ENCODE data around the gene TMC8.

Gene TMC8

GRCh38 chr17:78183916-78184315 is 53.3 kb downstream of the TMC8 start:
- DNase-seq = no peak

GRCh38 chr17:78184351-78184750 is 53.8 kb downstream of the TMC8 start:
- no peak for DNase-seq

- no peak for DNase-seq
Observed at GRCh38 chr17:78184868-78185267, 54.3 kb downstream of the TMC8 start.

- no peak for DNase-seq
Observed at GRCh38 chr17:78185981-78186691, 55.6 kb downstream of the TMC8 start.

- DNase-seq = peak; percentile 94
Observed at GRCh38 chr17:78186692-78187595, 56.4 kb downstream of the TMC8 start, which contains the start of the genes AFMID and TK1. AFMID (plus strand) TSS chr17:78187362; CDS start chr17:78187371, 9 bp downstream. TK1 (minus strand) TSS chr17:78187052; CDS start chr17:78186994, 58 bp downstream.

Data from activated effector memory CD4-positive, alpha-beta T cell treated with anti-CD3 and anti-CD28 coated beads, Interleukin-2, amount 50 U/mL, for 16 hours (primary cell).